Measurements from ENCODE around the gene PCK1. TPM values are rescaled to one million over a fixed set of nuclear protein-coding genes. Genes with fewer than 3 reads are reported as not detected.

PCK1 gene
- total and polyA plus RNA-seq, 2 of the 13 experiments (the other 11 are each of a cell fraction or from before 2014, with no cell fraction given), result 6.5 to 12.6 TPM

- peak; percentile 62; the same call in 1 of the 2 replicates for TF ChIP-seq THRA (CRISPR knock-in tag; IDR thresholded peaks at IDR 0.05; ENCODE audit: borderline replicate concordance)
- TF ChIP-seq NFIB (CRISPR knock-in tag; IDR thresholded peaks at IDR 0.05; ENCODE audit: borderline replicate concordance), result no peak
- TF ChIP-seq ZSCAN9 (CRISPR knock-in tag; IDR thresholded peaks at IDR 0.05; ENCODE audit: borderline replicate concordance), result no peak
- TF ChIP-seq EHMT2 (IDR thresholded peaks at IDR 0.05; ENCODE audit: borderline replicate concordance, low read depth, low read length), result 0 out of 2 replicates have a peak, but pooled peaks have one; percentile 29
- no peak for TF ChIP-seq ZNF556 (CRISPR knock-in tag; IDR thresholded peaks at IDR 0.05; ENCODE audit: borderline replicate concordance)
- no peak for TF ChIP-seq ZNF563 (CRISPR knock-in tag; IDR thresholded peaks at IDR 0.05)
- no peak; the same call in 1 of the 2 replicates for TF ChIP-seq KDM2A (CRISPR knock-in tag; IDR thresholded peaks at IDR 0.05; ENCODE audit: borderline replicate concordance, low read depth)
- TF ChIP-seq MLLT10 (CRISPR knock-in tag; IDR thresholded peaks at IDR 0.05), result no peak
- TF ChIP-seq NCOA1 (CRISPR knock-in tag; IDR thresholded peaks at IDR 0.05), result 0 out of 2 replicates have a peak, but pooled peaks have one; percentile 26
- no peak for TF ChIP-seq ZNF20 (CRISPR knock-in tag; IDR thresholded peaks at IDR 0.05)
- no peak for TF ChIP-seq TEF (CRISPR knock-in tag; IDR thresholded peaks at IDR 0.05)
- no peak for TF ChIP-seq PATZ1 (CRISPR knock-in tag; IDR thresholded peaks at IDR 0.05)
- no peak for TF ChIP-seq ZNF510 (CRISPR knock-in tag; IDR thresholded peaks at IDR 0.05; ENCODE audit: low read depth)
- 0 out of 2 replicates have a peak, but pooled peaks have one; percentile 69 for TF ChIP-seq SSRP1 (CRISPR knock-in tag; IDR thresholded peaks at IDR 0.05)
- TF ChIP-seq WIZ (CRISPR knock-in tag; IDR thresholded peaks at IDR 0.05), result no peak
- peak; percentile 77 for TF ChIP-seq FOXA3 (CRISPR knock-in tag; IDR thresholded peaks at IDR 0.05)
- no peak for TF ChIP-seq ZNF83 (CRISPR knock-in tag; IDR thresholded peaks at IDR 0.05; ENCODE audit: borderline replicate concordance)
- no peak for TF ChIP-seq MZF1 (CRISPR knock-in tag; IDR thresholded peaks at IDR 0.05; ENCODE audit: borderline replicate concordance)
- TF ChIP-seq ZNF501 (CRISPR knock-in tag; IDR thresholded peaks at IDR 0.05), result peak; percentile 67
- TF ChIP-seq ZNF674 (CRISPR knock-in tag; IDR thresholded peaks at IDR 0.05; ENCODE audit: low read depth), result no peak
- TF ChIP-seq MXI1 (IDR thresholded peaks at IDR 0.05; ENCODE audit: borderline replicate concordance, low read depth, low read length), result peak; percentile 73; the same call in 2 of the 3 replicates
- TF ChIP-seq RFX1 (IDR thresholded peaks at IDR 0.05), result peak; percentile 82; the same call in 1 of the 2 replicates
- no peak for TF ChIP-seq AFF4 (CRISPR knock-in tag; IDR thresholded peaks at IDR 0.05)
Observed at GRCh38 chr20:57555457-57556184, 5.3 kb upstream of the PCK1 start (continued).
